K562 (cell line): Measurements from ENCODE around the gene SEC11A. TPM values are rescaled to one million over a fixed set of nuclear protein-coding genes. Genes with fewer than 3 reads are reported as not detected.
A peak's percentile ranks its signal among the peaks of the same experiment; 100 is the strongest.

Experiments used
- ATF3 ChIP-seq, 2 experiments: fragments of 450-650 bp in 1 of 2; sonication (generic) in 1 of 2; formaldehyde crosslinking in 1 of 2; IDR thresholded peaks in 1 of 2; conservative IDR thresholded peaks in 1 of 2; 2 replicates each; pipeline versions ENCODE4 v1.6.1 to v1.8.1; 2016 to 2023; ENCODE audit warnings: mild to moderate bottlenecking in 2 of 2, moderate library complexity in 2 of 2, inconsistent platforms in 1 of 2, missing genetic modification reagents in 1 of 2
- ELK1 ChIP-seq: sonication (generic); formaldehyde crosslinking; IDR thresholded peaks from 2 replicates; pipeline ENCODE4 v1.8.1; 2022; ENCODE audit warnings: missing genetic modification reagents
- GATA2 ChIP-seq: sonication (generic); formaldehyde crosslinking; IDR thresholded peaks from 2 replicates; pipeline ENCODE4 v1.4.0; 2020; ENCODE audit warnings: mild to moderate bottlenecking, missing genetic modification reagents
- ID3 ChIP-seq, 2 experiments: fragments of 250-450 bp in 1 of 2; fragments of 450-650 bp in 1 of 2; sonication (Bioruptor Pico) in 1 of 2; IDR thresholded peaks; 2 replicates each; pipeline versions ENCODE4 v1.6.1 to v1.8.0; 2016 to 2021; ENCODE audit warnings: mild to moderate bottlenecking in 2 of 2, moderate library complexity in 2 of 2, missing compliant biosample characterization in 1 of 2, missing genetic modification characterization in 1 of 2
- LCOR ChIP-seq: sonication (generic); formaldehyde crosslinking; IDR thresholded peaks from 2 replicates; pipeline ENCODE4 v1.8.0; 2022; ENCODE audit warnings: mild to moderate bottlenecking, missing genetic modification reagents
- POLR2G ChIP-seq: fragments of 200-400 bp; formaldehyde crosslinking; IDR thresholded peaks from 2 replicates; pipeline ENCODE4 v1.6.1; 2017; ENCODE audit warnings: low read depth, mild to moderate bottlenecking, antibody characterized with exemption, low read length, moderate library complexity
- RAD21 ChIP-seq, 2 experiments: fragments of 250-450 bp in 1 of 2; fragments of 450-650 bp in 1 of 2; sonication (Bioruptor Pico) in 1 of 2; formaldehyde crosslinking in 1 of 2; IDR thresholded peaks in 1 of 2; conservative IDR thresholded peaks in 1 of 2; 2 replicates each; pipeline versions ENCODE4 v1.4.0 to v1.8.0; 2020 to 2022; ENCODE audit warnings: mild to moderate bottlenecking in 2 of 2, moderate library complexity in 1 of 2
- REST ChIP-seq, 2 experiments: fragments of 450-650 bp; formaldehyde crosslinking in 1 of 2; IDR thresholded peaks; 2 replicates each; pipeline versions ENCODE4 v1.4.0 to v1.6.1; 2014 to 2020; ENCODE audit warnings: mild to moderate bottlenecking in 2 of 2, borderline replicate concordance in 1 of 2, low read depth in 1 of 2
- STAG1 ChIP-seq: sonication (generic); formaldehyde crosslinking; IDR thresholded peaks from 2 replicates; pipeline ENCODE4 v1.5.0; 2020; ENCODE audit warnings: missing genetic modification reagents, borderline replicate concordance
- TEAD4 ChIP-seq, 2 experiments: sonication (generic) in 1 of 2; formaldehyde crosslinking in 1 of 2; IDR thresholded peaks; 2 replicates each; pipeline versions ENCODE4 v1.6.1 to v1.8.0; 2012 to 2022; ENCODE audit warnings: borderline replicate concordance in 1 of 2, inconsistent platforms in 1 of 2, low read length in 1 of 2, mild to moderate bottlenecking in 1 of 2, missing genetic modification reagents in 1 of 2
- TSC22D4 ChIP-seq: fragments of 450-650 bp; IDR thresholded peaks from 2 replicates; pipeline ENCODE4 v1.6.1; 2016; ENCODE audit warnings: missing genetic modification characterization, missing biosample characterization, control low read depth
- WHSC1 ChIP-seq: IDR thresholded peaks from one replicate; pipeline ENCODE4 v1.6.1; 2012; ENCODE audit warnings: low read length, control low read depth, inconsistent platforms
- polyA plus RNA-seq, 8 experiments: library from polyadenylated mRNA; depleted of rRNA in 4 of 8; stranded (reverse) in 5 of 8; unstranded in 3 of 8; fragments of >200 nt; fragmentation: Nextera tagmentation in 2 of 8; fragmentation: Illumina TruSeq in 1 of 8; extraction: Ambion mirVana in 2 of 8; extraction: Trizol in 1 of 8; gene quantifications; 2 replicates each; pipeline versions ENCODE4 v1.2.1 to v1.2.3, GENCODE V29; 2011 to 2014; ENCODE audit warnings: inconsistent platforms in 1 of 8, missing spikeins in 1 of 8
- total RNA-seq, 7 experiments: library from RNA; depleted of rRNA in 6 of 7; stranded (reverse); fragments of >200 nt in 6 of 7; fragmentation: Illumina TruSeq in 2 of 7; extraction: Trizol in 2 of 7; gene quantifications; 2 replicates each; pipeline versions ENCODE4 v1.2.1 to v1.2.3, GENCODE V29; 2011 to 2021; ENCODE audit warnings: low replicate concordance in 1 of 7
- TF ChIP-seq, protein P1 (sequence below): sonication (generic); formaldehyde crosslinking; IDR thresholded peaks from 2 replicates; pipeline ENCODE4 v1.8.0; 2022; ENCODE audit warnings: mild to moderate bottlenecking, missing genetic modification reagents

Gene SEC11A
- total and polyA plus RNA-seq, 9 of the 15 experiments (the other 6 are each of a cell fraction or from before 2014, with no cell fraction given) = 175 to 310 (median 229) TPM

- TF ChIP-seq REST (IDR thresholded peaks at IDR 0.05; ENCODE audit: borderline replicate concordance) (peak; percentile 62; the same call in 1 of the 2 replicates), REST (CRISPR knock-in tag; IDR thresholded peaks at IDR 0.05; ENCODE audit: low read depth) (no peak), STAG1 (no peak; the same call in 1 of the 2 replicates), ELK1 (CRISPR knock-in tag) (no peak), POLR2G (no peak), ATF3 (IDR thresholded peaks at IDR 0.05) (no peak), ATF3 (CRISPR knock-in tag; conservative IDR thresholded peaks at IDR 0.05) (no peak), WHSC1 (no peak), TSC22D4 (tag) (no peak), LCOR (CRISPR knock-in tag) (no peak), GATA2 (CRISPR knock-in tag) (no peak), RAD21 (CRISPR knock-in tag; conservative IDR thresholded peaks at IDR 0.05 in 1 of 2, IDR thresholded peaks at IDR 0.05 in 1 of 2) (peak; percentile 11 to 62; a peak in 2 of 4 replicates), ID3 (CRISPR knock-in tag; IDR thresholded peaks at IDR 0.05) (no peak), ID3 (tag; IDR thresholded peaks at IDR 0.05) (no peak), TEAD4 (IDR thresholded peaks at IDR 0.05; ENCODE audit: low read length) (no peak), TEAD4 (CRISPR knock-in tag; IDR thresholded peaks at IDR 0.05; ENCODE audit: borderline replicate concordance) (no peak)
- TF ChIP-seq, protein P1, sequence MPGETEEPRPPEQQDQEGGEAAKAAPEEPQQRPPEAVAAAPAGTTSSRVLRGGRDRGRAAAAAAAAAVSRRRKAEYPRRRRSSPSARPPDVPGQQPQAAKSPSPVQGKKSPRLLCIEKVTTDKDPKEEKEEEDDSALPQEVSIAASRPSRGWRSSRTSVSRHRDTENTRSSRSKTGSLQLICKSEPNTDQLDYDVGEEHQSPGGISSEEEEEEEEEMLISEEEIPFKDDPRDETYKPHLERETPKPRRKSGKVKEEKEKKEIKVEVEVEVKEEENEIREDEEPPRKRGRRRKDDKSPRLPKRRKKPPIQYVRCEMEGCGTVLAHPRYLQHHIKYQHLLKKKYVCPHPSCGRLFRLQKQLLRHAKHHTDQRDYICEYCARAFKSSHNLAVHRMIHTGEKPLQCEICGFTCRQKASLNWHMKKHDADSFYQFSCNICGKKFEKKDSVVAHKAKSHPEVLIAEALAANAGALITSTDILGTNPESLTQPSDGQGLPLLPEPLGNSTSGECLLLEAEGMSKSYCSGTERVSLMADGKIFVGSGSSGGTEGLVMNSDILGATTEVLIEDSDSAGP (CRISPR knock-in tag) = no peak
These were observed 77.8 kb downstream of the SEC11A start (continued) for GRCh38 chr15:84638103-84638502.
